ENCODE data around the gene BMP6. TPM values are rescaled to one million over a fixed set of nuclear protein-coding genes. Genes with fewer than 3 reads are reported as not detected.

BMP6 gene
- total and polyA plus RNA-seq, 2 of the 8 experiments (the other 6 are each of a cell fraction or from before 2014, with no cell fraction given), result 2.0 to 2.1 TPM

- H3K27ac ChIP-seq (ENCODE audit: low read depth, low read length), result no peak overlapping the region
- no peaks in the 10 kb centered on the region for H3K79me2 ChIP-seq (ENCODE audit: control insufficient read depth in 1 of 2, insufficient read depth in 2 of 2, low read length in 2 of 2)
- no peak overlapping the region for H3K4me3 ChIP-seq (ENCODE audit: extremely low read depth in 1 of 4, insufficient read depth in 2 of 4, low read depth in 3 of 4, low read length in 4 of 4)
- no peak overlapping the region for H2BK120ac ChIP-seq (replicated peaks; ENCODE audit: low read depth, low read length)
- H4K8ac ChIP-seq (ENCODE audit: extremely low read depth, insufficient read depth, low read length), result no peak overlapping the region
- H2AK5ac ChIP-seq (ENCODE audit: low read depth, low read length), result no peak overlapping the region
- no peaks in the 10 kb centered on the region for H3K4me1 ChIP-seq (replicated peaks in 1 of 4; ENCODE audit: control insufficient read depth in 3 of 4, insufficient read depth in 4 of 4, low read length in 3 of 4)
- no peak overlapping the region for H4K5ac ChIP-seq (ENCODE audit: insufficient read length, low read depth, low read length)
- H3K23me2 ChIP-seq (ENCODE audit: low read depth, low read length), result no peaks in the 10 kb centered on the region
- peaks cover 28 to 88% (median 74%) of the 10 kb centered on the region in 4 experiments; a peak in 7 of 8 replicates for H3K36me3 ChIP-seq (ENCODE audit: control insufficient read depth in 2 of 4, insufficient read depth in 4 of 4, low read length in 3 of 4)
- no peak overlapping the region for H2BK15ac ChIP-seq (ENCODE audit: low read length)
- H4K20me1 ChIP-seq (replicated peaks in 1 of 2; ENCODE audit: control insufficient read depth in 1 of 2, insufficient read depth in 2 of 2, low read length in 2 of 2), result peaks cover 3 to 6% of the 10 kb centered on the region in 2 experiments
- no peak overlapping the region for H3K4me2 ChIP-seq (ENCODE audit: insufficient read depth in 1 of 2, low read depth in 2 of 2, low read length in 2 of 2)
- H3K79me1 ChIP-seq (ENCODE audit: low read depth, low read length), result no peaks in the 10 kb centered on the region
- no peak overlapping the region for H3K23ac ChIP-seq (ENCODE audit: insufficient read length)
- no peak overlapping the region for H3K18ac ChIP-seq (ENCODE audit: extremely low read depth, low read length)
- no peak overlapping the region for H4K91ac ChIP-seq (replicated peaks; ENCODE audit: insufficient read length, low read length)
- WGBS, 2 experiments (ENCODE audit: extremely low coverage in 1 of 2, insufficient coverage in 1 of 2, insufficient read length in 1 of 2, insufficient replicate concordance in 2 of 2, low coverage in 1 of 2, low lambda C conversion rate in 2 of 2, missing lambda C conversion rate in 1 of 2), result 90% methylated on average over 25 of the region's 25 CpGs; no CpG with 5 or more reads in 1 of the 2 experiments
- no peak for TF ChIP-seq POU5F1 (IDR thresholded peaks at IDR 0.05; ENCODE audit: low read depth, low read length)
- CTCF ChIA-PET (ENCODE audit: partially characterized antibody), result interaction anchor here (0.6 to 3.0 kb wide), 5 partner anchors 10 to 268 kb away, joined by 3 to 13 read pairs (median 3); no protein-coding TSS in a partner anchor
- H3K4ac ChIP-seq (replicated peaks; ENCODE audit: insufficient read length, low read depth, low read length), result no peak overlapping the region
- H2AFZ ChIP-seq (ENCODE audit: low read length), result no peak overlapping the region
- no peak for DNase-seq (ENCODE audit: low read depth in 1 of 2, low spot score in 2 of 2)
- no peak overlapping the region for H2BK20ac ChIP-seq (ENCODE audit: low read length)
- H3K14ac ChIP-seq (ENCODE audit: insufficient read length), result no peak overlapping the region
- no peak overlapping the region for H3K9ac ChIP-seq (replicated peaks in 1 of 4; ENCODE audit: extremely low read depth in 1 of 4, low read depth in 3 of 4, low read length in 3 of 4)
- H3K56ac ChIP-seq (replicated peaks; ENCODE audit: insufficient read length, low read depth, low read length), result no peak overlapping the region
- H3K27me3 ChIP-seq (replicated peaks in 1 of 4; ENCODE audit: control insufficient read depth in 3 of 4, extremely low read depth in 1 of 4, insufficient read depth in 3 of 4, low read length in 3 of 4), result no peaks in the 10 kb centered on the region
- no peaks in the 10 kb centered on the region for H3K9me3 ChIP-seq (ENCODE audit: insufficient read depth in 2 of 2, low read depth in 1 of 2, low read length in 1 of 2)
- POLR2A ChIA-PET (ENCODE audit: partially characterized antibody), result interaction anchor here (1.2 to 1.4 kb wide), 2 partner anchors 17 to 23 kb away, joined by 3 to 6 read pairs; no protein-coding TSS in a partner anchor
- FAIRE-seq, result no peak
- H2BK12ac ChIP-seq (ENCODE audit: low read depth, low read length), result no peak overlapping the region
- no peak overlapping the region for H2BK5ac ChIP-seq (ENCODE audit: low read depth, low read length)
Observed at GRCh38 chr6:7888587-7889357, 162.9 kb downstream of the BMP6 start.

Measured in H1 (cell line).